NK-92 (cell line): ENCODE results near the gene MFSD8.
"Not testable (repeated sequence)": the region's sequence is repeated elsewhere in the genome, so short reads cannot be mapped to it uniquely, and the experiment has no call there.

ENCODE experiments used
- DNase-seq: peaks from one replicate; lab custom pipeline; 2025; ENCODE audit not compliant: unreplicated experiment; lab: John Stamatoyannopoulos, UW

The MFSD8 gene

DNA sequence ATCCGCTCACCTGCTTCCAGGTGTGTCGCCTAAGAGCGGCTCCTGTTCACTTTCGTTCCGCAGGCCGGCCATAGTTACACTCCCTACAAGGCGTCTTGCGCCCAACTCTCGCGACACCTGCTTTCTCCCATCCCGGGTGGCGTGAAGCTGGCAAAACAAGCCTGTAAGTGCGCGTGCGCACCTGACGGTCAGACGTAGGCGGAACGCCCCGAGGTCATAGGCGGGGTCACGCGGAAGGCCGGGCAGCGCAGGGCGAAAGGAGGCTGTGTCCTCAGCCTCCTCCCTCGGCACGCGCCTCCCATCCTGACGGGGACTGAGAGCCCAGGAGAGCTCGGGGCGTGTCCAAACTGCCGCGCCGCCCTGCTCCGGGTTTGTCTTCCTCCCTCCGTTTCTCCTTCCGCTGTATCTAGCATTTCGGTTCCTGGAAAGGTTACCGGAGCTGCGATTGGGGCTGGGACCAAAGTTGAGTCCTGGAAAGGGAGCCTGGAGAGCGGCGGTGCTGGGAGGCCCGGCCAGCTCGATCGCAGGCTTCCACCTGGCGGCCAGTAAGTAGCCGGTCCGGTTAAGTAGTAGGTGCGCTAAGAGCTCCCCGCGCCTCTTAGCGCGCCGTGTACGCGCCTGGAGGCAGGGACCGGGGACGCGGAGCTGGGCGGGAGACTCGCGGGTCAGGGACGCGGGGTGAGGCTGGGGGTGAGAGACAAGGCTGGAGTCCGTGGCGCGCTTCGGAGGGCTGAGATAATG, at the start of gene MFSD8, which contains the start of gene ABHD18:
MFSD8 (minus strand) TSS at position 112 of the 741 bp plus-strand sequence; CDS start at position 72, 40 bp downstream.
ABHD18 (plus strand) TSS at position 345 of the 741 bp plus-strand sequence. CDS start 17,550 bp downstream, outside the sequence.
- DNase-seq = peak; percentile 74

GRCh38 chr4:128009428-128009827, 44.5 kb upstream of the MFSD8 start:
- DNase-seq = no peak

GRCh38 chr4:128006592-128006991, 41.6 kb upstream of the MFSD8 start:
- DNase-seq = no peak

- no peak for DNase-seq
Observed at GRCh38 chr4:127997534-127998388, 32.8 kb upstream of the MFSD8 start.

GRCh38 chr4:127996521-127996920, 31.5 kb upstream of the MFSD8 start:
- not testable (repeated sequence) for DNase-seq

DNA sequence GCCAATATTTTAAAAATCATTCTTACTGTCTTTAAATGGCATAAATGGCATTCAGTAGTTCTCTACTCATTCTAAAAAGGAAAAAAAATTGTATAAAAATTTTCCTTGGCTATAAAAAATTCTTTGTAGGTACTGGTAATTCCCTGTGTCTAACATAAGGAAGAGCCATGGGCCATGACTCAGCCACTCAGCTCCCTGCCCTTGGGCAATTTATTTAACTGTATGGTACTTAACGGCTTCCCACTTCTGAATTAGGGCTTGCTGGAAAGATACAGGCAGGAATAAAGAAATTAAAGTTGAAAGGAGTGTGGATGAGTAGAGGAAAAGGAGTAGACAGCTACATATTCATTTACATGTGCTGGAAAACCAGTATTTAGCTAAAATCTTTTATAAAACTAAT, 30.8 kb upstream of the MFSD8 start:
- no peak for DNase-seq

- no peak for DNase-seq
Observed at GRCh38 chr4:127993151-127993550, 28.2 kb upstream of the MFSD8 start.

DNA sequence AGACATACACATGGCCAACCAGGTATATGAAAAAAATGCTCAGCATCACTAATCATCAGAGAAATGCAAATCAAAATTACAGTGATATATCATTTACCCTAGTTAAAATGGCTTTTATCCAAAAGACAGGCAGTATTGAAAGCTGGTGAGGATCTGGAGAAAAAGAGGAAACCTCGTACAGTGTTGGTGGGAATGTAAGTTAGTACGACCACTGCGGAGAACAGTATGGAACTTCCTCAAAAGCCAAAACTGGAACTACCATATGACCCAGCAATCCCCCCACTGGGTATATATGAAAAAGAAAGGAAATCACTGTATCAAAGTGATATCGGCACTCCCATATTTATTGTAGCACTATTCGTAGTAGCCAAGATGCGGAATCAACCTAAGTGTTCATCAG, 23.7 kb upstream of the MFSD8 start:
- no peak for DNase-seq

DNA sequence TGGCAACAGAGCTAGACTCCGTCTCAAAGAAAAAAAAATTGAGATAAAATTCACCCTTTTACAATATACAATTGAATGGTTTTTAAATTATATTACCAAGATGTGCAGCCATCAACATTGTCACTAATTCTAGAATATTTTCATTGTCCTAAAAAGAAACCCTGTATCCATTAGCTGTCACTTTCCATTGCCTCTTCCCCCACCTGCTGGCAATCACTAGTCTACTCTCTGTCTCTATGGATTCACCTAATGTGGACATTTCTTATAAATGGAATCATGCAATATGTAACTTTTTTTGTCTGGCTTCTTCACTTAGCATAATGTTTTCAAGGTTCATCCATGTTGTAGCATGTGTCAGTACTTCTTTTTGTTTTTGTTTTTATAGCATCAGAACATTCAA, 21.0 kb upstream of the MFSD8 start:
- DNase-seq = no peak

GRCh38 chr4:127982445-127982844, 17.5 kb upstream of the MFSD8 start:
- no peak for DNase-seq

- no peak for DNase-seq
Observed at GRCh38 chr4:127978930-127979329, 14.0 kb upstream of the MFSD8 start.

- no peak for DNase-seq
Observed at GRCh38 chr4:127975121-127975770, 10.3 kb upstream of the MFSD8 start.

DNA sequence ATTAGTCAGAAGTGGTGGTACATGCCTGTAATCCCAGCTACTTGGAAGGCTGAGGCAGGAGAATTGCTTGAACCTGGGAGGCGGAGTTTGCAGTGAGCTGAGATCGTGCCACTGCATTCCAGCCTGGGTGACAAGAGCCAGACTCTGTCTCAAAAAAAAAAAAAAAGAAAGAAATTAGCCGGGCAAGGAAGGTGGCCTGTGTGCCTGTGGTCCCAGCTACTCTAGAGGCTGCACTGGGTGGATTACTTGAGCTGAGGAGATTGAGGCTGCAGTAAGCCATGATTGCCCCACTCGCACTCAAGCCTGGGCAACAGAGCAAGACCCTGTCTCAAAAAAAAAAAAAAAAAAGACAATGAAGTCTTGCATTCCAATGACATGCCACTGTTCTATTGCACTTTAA, 6.0 kb upstream of the MFSD8 start:
- not testable (repeated sequence) for DNase-seq

- DNase-seq = no peak
Observed at GRCh38 chr4:127968586-127968985, 3.6 kb upstream of the MFSD8 start.

GRCh38 chr4:127967141-127967775, 2.3 kb upstream of the MFSD8 start:
- DNase-seq = no peak

GRCh38 chr4:127965803-127966175, 816 bp upstream of the MFSD8 start:
- no peak for DNase-seq

GRCh38 chr4:127964426-127965061, 429 bp downstream of the MFSD8 start:
- not testable (repeated sequence) for DNase-seq

- DNase-seq = not testable (repeated sequence)
Observed at GRCh38 chr4:127963633-127964398, 1.2 kb downstream of the MFSD8 start.

- DNase-seq = no peak
Observed at GRCh38 chr4:127959794-127960193, 5.2 kb downstream of the MFSD8 start.

GRCh38 chr4:127957105-127957504, 7.9 kb downstream of the MFSD8 start:
- no peak for DNase-seq
